Loucy (cell line): Measurements from ENCODE around the gene FAF2.
"Not testable (repeated sequence)": the region's sequence is repeated elsewhere in the genome, so short reads cannot be mapped to it uniquely, and the experiment has no call there.

Experiments used
- H2AFZ ChIP-seq: fragments of 200-600 bp; sonication (generic); 2 replicates; pipeline ENCODE4 v1.6.0; 2016; ENCODE audit warnings: antibody characterized with exemption, mild to moderate bottlenecking, low read length, moderate library complexity
- H3F3A ChIP-seq: fragments of 200-600 bp; 2 replicates; pipeline ENCODE4 v1.6.0; 2016; ENCODE audit warnings: antibody characterized with exemption, low read depth, mild to moderate bottlenecking
- H3K27me3 ChIP-seq: fragments of 200-600 bp; sonication (generic); 2 replicates; pipeline ENCODE4 v1.6.1; 2014; ENCODE audit warnings: low read length, mild to moderate bottlenecking; ENCODE audit not compliant: insufficient read depth, poor library complexity, severe bottlenecking
- H3K36me3 ChIP-seq: fragments of 200-600 bp; sonication (generic); 2 replicates; pipeline ENCODE4 v1.6.1; 2016; ENCODE audit warnings: low read length; ENCODE audit not compliant: insufficient read depth
- H3K4me1 ChIP-seq: fragments of 200-600 bp; sonication (generic); 2 replicates; pipeline ENCODE4 v1.5.1; 2014; ENCODE audit warnings: low read length, mild to moderate bottlenecking; ENCODE audit not compliant: insufficient read depth, poor library complexity, severe bottlenecking
- H3K4me2 ChIP-seq: fragments of 200-600 bp; sonication (generic); 2 replicates; pipeline ENCODE4 v1.6.0; 2014; ENCODE audit warnings: antibody characterized with exemption, low read length, low read depth, mild to moderate bottlenecking; ENCODE audit not compliant: poor library complexity, severe bottlenecking
- H3K4me3 ChIP-seq: fragments of 200-600 bp; sonication (generic); 2 replicates; pipeline ENCODE4 v1.5.1; 2014; ENCODE audit warnings: low read length, mild to moderate bottlenecking, mixed read lengths; ENCODE audit not compliant: poor library complexity, severe bottlenecking
- H3K79me2 ChIP-seq: fragments of 200-600 bp; sonication (generic); 2 replicates; pipeline ENCODE4 v1.6.1; 2014; ENCODE audit warnings: low read length; ENCODE audit not compliant: insufficient read depth
- H3K9ac ChIP-seq: fragments of 200-600 bp; sonication (generic); 2 replicates; pipeline ENCODE4 v1.6.0; 2014; ENCODE audit warnings: mild to moderate bottlenecking, low read depth, low read length, moderate library complexity; ENCODE audit not compliant: poor library complexity, severe bottlenecking
- H3K9me2 ChIP-seq: fragments of 200-600 bp; sonication (generic); replicated peaks from 2 replicates; pipeline ENCODE4 v1.6.1; 2016; ENCODE audit warnings: low read depth, low read length, mixed read lengths
- H3K9me3 ChIP-seq: fragments of 200-600 bp; sonication (generic); 2 replicates; pipeline ENCODE4 v1.6.1; 2014; ENCODE audit warnings: mild to moderate bottlenecking, antibody characterized with exemption, low read length, low read depth; ENCODE audit not compliant: insufficient read depth
- H4K20me1 ChIP-seq: fragments of 200-600 bp; sonication (generic); 2 replicates; pipeline ENCODE4 v1.6.0; 2014; ENCODE audit warnings: antibody characterized with exemption, low read length, mild to moderate bottlenecking; ENCODE audit not compliant: insufficient read depth, poor library complexity, severe bottlenecking
- EZH2phosphoT487 ChIP-seq: fragments of 200-600 bp; IDR thresholded peaks from 2 replicates; pipeline ENCODE4 v1.6.1; 2018; ENCODE audit warnings: antibody characterized with exemption, mild to moderate bottlenecking, moderate library complexity, borderline replicate concordance
- TF ChIP-seq, protein P1 (sequence below): fragments of 200-600 bp; sonication (generic); conservative IDR thresholded peaks from 2 replicates; pipeline ENCODE4 v1.5.1; 2014; ENCODE audit warnings: mild to moderate bottlenecking, antibody characterized with exemption, low read length

Gene FAF2

DNA sequence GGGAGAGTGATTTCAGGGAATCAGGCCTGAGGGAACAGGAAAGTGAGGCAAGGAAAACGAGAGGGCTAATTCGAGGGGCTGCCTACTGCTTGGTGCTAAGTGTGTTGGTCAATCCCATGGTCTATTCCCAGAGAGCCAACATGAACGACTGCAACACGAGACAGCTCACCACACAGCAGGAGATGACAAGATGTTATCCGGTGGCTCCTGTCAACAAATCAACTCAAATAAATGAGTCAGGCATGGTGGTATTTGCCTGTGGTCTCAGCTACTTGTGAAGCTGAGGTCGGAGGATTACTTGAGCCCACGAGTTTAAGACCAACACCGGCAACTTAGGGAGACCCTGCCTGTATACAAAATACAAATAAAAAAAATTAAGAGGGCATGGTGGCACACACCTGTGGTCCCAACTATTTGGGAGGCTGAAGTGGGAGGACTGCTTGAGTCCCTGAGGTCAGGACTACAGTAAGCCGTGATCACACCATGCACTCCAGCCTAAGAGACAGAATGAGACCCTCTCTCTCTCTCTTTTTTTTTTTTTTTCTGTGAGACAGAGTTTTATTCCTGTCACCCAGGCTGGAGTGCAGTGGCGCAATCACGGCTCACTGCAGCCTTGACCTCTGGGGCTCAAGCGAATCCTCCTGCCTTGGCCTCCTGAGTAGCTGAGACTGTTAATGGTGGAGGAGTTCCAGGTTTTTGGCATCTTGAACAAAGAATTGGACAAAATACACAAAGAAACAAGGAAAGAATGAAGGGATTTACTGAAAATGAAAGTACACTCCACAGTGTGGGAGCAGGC lies 9.0 kb upstream of the FAF2 start:
- Histone ChIP-seq H3K4me2 (no peak overlapping the region), H3F3A (no peaks in the 10 kb centered on the region), H3K9ac (no peak overlapping the region), H4K20me1 (no peaks in the 10 kb centered on the region), H3K9me2 (no peaks in the 10 kb centered on the region), H3K4me3 (no peak overlapping the region), H2AFZ (no peak overlapping the region), H3K79me2 (no peaks in the 10 kb centered on the region), H3K9me3 (no peaks in the 10 kb centered on the region), H3K36me3 (no peaks in the 10 kb centered on the region), H3K27me3 (no peaks in the 10 kb centered on the region), H3K4me1 (no peaks in the 10 kb centered on the region)
- TF ChIP-seq, protein P1, sequence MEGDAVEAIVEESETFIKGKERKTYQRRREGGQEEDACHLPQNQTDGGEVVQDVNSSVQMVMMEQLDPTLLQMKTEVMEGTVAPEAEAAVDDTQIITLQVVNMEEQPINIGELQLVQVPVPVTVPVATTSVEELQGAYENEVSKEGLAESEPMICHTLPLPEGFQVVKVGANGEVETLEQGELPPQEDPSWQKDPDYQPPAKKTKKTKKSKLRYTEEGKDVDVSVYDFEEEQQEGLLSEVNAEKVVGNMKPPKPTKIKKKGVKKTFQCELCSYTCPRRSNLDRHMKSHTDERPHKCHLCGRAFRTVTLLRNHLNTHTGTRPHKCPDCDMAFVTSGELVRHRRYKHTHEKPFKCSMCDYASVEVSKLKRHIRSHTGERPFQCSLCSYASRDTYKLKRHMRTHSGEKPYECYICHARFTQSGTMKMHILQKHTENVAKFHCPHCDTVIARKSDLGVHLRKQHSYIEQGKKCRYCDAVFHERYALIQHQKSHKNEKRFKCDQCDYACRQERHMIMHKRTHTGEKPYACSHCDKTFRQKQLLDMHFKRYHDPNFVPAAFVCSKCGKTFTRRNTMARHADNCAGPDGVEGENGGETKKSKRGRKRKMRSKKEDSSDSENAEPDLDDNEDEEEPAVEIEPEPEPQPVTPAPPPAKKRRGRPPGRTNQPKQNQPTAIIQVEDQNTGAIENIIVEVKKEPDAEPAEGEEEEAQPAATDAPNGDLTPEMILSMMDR = no peak
- TF ChIP-seq EZH2phosphoT487 = no peak

DNA sequence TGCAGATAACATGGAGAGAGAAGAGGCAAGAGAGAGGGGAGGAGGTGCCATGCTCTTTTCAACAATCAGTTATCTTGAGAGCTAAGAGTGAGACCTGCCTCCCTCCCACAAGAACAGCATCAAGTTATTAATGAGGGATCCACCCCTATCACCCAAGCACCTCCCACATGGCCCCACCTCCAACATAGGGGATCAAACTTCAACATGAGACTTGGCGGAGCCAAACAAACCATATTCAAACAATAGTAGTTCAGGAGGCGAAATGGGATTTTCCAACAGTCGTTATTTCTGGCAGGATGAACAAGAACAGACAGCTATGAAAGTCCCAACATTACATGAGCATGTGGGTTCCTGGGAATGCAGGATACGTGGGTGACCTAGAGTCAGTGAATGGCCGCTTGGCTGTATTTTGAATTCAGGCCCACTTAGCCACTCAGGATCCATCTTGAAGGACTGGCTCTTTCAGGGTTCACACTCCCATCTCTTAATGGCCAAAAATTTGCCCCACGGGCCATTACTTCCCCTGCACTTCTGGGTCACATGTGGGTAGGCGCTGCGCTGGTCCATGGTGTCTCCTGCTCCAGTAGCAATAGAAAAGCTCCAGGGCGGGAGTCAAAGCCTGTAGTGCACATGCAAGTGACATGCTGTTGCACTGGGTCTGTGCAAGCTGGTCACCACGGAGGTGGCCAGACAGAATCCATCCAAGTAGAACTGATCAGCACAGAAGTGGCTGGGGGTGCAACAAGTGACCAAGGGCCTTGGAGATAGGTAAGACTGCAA lies 7.1 kb upstream of the FAF2 start:
- H3K36me3 ChIP-seq = no peaks in the 10 kb centered on the region
- H3K9me2 ChIP-seq = no peaks in the 10 kb centered on the region
- no peaks in the 10 kb centered on the region for H3F3A ChIP-seq
- no peaks in the 10 kb centered on the region for H4K20me1 ChIP-seq
- H3K27me3 ChIP-seq = no peaks in the 10 kb centered on the region
- no peak overlapping the region for H2AFZ ChIP-seq
- H3K79me2 ChIP-seq = no peaks in the 10 kb centered on the region
- no peak overlapping the region for H3K4me2 ChIP-seq
- no peaks in the 10 kb centered on the region for H3K4me1 ChIP-seq
- TF ChIP-seq EZH2phosphoT487 = no peak
- H3K9me3 ChIP-seq = no peaks in the 10 kb centered on the region
- H3K4me3 ChIP-seq = no peak overlapping the region
- no peak overlapping the region for H3K9ac ChIP-seq

DNA sequence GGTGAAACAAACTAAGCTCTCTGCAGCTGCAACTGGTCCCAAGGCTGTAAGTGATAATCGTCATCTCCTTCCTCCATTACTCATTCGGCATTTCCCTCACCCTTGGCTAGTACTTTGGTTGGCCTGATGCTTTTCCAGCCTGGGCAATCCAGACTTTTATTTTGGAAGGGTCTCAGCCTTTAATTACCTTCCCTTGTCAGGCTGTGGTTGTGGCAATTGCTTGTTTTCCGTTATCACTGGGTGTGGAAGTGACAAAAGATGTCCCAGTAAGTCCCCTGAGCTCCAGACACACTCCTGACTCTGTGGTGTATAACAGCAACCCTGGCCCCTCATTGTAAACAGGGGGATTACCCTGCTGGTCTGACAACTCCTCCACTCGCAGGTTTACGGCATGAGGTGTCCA lies 6.3 kb upstream of the FAF2 start:
- Histone ChIP-seq H3K9me3 (no peaks in the 10 kb centered on the region), H3K27me3 (no peaks in the 10 kb centered on the region), H3K4me2 (no peak overlapping the region), H2AFZ (no peak overlapping the region), H3K4me1 (peaks cover 2% of the 10 kb centered on the region), H3K4me3 (no peak overlapping the region), H3K9me2 (no peaks in the 10 kb centered on the region), H3F3A (no peaks in the 10 kb centered on the region), H3K36me3 (no peaks in the 10 kb centered on the region), H3K79me2 (peaks cover 2% of the 10 kb centered on the region; the same call in 1 of the 2 replicates), H4K20me1 (no peaks in the 10 kb centered on the region), H3K9ac (no peak overlapping the region)
- TF ChIP-seq, protein P1 = no peak
- TF ChIP-seq EZH2phosphoT487 = no peak

DNA sequence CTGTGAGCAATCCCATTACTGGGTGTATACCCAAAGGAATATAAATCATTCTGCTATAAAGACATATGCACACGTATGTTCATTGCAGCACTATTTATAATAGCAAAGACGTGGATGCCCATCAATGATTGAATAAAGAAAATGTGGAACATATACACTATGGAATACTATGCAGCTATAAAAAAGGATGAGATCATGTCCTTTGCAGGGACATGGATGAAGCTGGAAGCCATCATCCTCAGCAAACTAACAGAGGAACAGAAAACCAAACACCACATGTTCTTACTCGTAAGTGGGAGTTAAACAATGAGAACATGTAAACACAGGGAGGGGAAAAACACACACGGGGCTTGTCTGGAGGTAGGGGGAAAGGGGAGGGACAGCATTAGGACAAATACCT lies 5.3 kb upstream of the FAF2 start:
- H3K9me2 ChIP-seq, H3K36me3 ChIP-seq, H3K4me1 ChIP-seq, H3K27me3 ChIP-seq, H3K79me2 ChIP-seq, H2AFZ ChIP-seq, H4K20me1 ChIP-seq, H3K9ac ChIP-seq, H3F3A ChIP-seq, H3K4me3 ChIP-seq, H3K4me2 ChIP-seq, H3K9me3 ChIP-seq: not testable (repeated sequence)
